Measurements from ENCODE around the gene MTIF3. TPM values are rescaled to one million over a fixed set of nuclear protein-coding genes. Genes with fewer than 3 reads are reported as not detected.
A peak's percentile ranks its signal among the peaks of the same experiment; 100 is the strongest.

Gene MTIF3
- total RNA-seq, 1 donor from 2014 or later: 37.5 TPM

DNA sequence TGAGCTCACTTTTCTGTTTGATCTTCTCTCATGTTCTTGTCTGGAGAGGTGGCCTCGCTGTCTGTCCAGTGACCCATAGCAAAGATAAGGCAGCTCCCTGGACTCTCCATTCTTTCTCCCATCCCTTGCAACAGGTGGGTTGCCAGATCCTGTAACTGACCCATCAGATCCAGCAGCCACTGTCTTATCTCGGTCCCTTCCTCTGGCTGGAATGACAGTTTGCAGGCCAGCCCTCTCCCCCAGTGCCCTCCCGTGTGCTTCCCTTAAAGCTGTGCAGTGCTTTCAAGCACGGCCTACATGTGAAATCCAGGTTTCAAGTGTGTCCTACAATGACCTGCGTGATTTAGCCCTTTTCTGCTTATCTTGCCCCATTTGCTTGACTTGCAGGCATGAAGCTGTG is 22.2 kb downstream of the MTIF3 start:
- no peak for ATAC-seq
- Histone ChIP-seq H3K4me3 (no peak overlapping the region), H3K27me3 (ENCODE audit: low read depth) (no peaks in the 10 kb centered on the region), H3K9me3 (no peaks in the 10 kb centered on the region), H3K4me1 (peaks cover 42% of the 10 kb centered on the region), H3K27ac (no peak overlapping the region), H3K36me3 (peaks cover 56% of the 10 kb centered on the region)
- no peak for DNase-seq
- intact Hi-C loops (cut with DNase I): no loop called here
- TF ChIP-seq, protein P1, sequence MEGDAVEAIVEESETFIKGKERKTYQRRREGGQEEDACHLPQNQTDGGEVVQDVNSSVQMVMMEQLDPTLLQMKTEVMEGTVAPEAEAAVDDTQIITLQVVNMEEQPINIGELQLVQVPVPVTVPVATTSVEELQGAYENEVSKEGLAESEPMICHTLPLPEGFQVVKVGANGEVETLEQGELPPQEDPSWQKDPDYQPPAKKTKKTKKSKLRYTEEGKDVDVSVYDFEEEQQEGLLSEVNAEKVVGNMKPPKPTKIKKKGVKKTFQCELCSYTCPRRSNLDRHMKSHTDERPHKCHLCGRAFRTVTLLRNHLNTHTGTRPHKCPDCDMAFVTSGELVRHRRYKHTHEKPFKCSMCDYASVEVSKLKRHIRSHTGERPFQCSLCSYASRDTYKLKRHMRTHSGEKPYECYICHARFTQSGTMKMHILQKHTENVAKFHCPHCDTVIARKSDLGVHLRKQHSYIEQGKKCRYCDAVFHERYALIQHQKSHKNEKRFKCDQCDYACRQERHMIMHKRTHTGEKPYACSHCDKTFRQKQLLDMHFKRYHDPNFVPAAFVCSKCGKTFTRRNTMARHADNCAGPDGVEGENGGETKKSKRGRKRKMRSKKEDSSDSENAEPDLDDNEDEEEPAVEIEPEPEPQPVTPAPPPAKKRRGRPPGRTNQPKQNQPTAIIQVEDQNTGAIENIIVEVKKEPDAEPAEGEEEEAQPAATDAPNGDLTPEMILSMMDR (IDR thresholded peaks at IDR 0.05): no peak

DNA sequence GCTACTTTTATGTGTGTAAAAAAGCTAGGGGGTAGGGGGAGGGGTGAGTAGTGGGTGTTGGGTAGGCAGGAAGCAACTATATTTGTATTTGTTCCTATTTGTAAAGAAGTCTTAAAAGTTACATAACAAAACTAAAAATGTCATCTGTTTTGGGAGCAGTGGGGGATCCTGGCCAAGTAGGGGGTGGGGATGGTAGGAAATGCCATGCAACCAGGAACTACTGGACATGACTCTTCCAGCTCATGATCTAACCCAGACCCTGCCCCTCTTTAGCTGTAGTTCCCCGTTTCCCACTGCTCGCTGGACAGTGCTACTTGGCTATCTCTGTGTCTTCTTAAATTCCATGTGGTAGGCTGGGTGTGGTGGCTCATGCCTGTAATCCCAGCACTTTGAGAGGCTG is 22.7 kb downstream of the MTIF3 start:
- H3K27me3 ChIP-seq (ENCODE audit: low read depth): no peaks in the 10 kb centered on the region
- H3K36me3 ChIP-seq: peaks cover 51% of the 10 kb centered on the region
- DNase-seq (no peak), ATAC-seq (no peak)
- H3K4me3 ChIP-seq: no peak overlapping the region
- TF ChIP-seq, protein P1 (IDR thresholded peaks at IDR 0.05): no peak
- peak overlapping the region; percentile 96 for H3K27ac ChIP-seq
- no peaks in the 10 kb centered on the region for H3K9me3 ChIP-seq
- intact Hi-C loops (cut with DNase I): no loop called here
- peaks cover 42% of the 10 kb centered on the region for H3K4me1 ChIP-seq

DNA sequence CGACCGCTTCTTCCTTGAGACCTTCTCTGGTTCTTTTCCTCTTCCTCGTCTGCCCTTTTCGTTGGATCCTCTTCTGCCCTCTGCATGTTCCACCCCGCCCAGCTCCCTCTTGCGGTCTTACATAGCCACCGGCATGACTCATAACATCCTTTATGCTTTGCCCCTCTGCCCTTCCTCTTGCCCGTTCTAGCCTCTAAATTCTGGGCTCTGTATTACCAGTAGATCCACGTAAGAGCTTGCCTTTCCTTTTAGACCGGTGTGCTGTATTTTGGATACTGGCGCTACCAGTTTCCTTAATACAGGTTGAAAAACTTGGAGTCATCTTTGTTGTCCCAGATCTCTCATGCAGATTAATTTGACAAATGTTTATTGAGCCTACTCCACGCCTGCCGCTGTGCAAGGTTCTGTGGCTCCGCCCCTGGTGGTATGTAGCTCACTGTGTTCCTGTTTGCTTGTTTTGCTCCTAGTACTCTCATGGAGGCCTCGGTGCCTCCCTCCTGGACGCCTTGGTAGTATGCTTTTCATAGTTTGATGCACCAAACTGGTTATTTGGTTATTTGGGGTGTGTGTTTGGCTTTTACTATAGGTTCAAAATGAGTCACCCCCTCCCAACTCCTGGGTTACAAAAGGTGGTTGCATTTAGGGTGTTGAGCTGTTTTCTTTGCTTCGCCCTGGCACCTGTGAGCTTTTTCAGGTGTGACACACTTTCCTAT is 24.3 kb downstream of the MTIF3 start:
- peaks cover 35% of the 10 kb centered on the region for H3K36me3 ChIP-seq
- peak overlapping the region; percentile 96 for H3K27ac ChIP-seq
- intact Hi-C loops (cut with DNase I): no loop called here
- H3K4me1 ChIP-seq: peaks cover 42% of the 10 kb centered on the region
- TF ChIP-seq, protein P1 (IDR thresholded peaks at IDR 0.05): peak; percentile 53
- no peaks in the 10 kb centered on the region for H3K27me3 ChIP-seq (ENCODE audit: low read depth)
- ATAC-seq (peak; percentile 83 to 84), DNase-seq (peak; percentile 89)
- no peaks in the 10 kb centered on the region for H3K9me3 ChIP-seq
- peak overlapping the region; percentile 90 for H3K4me3 ChIP-seq

DNA sequence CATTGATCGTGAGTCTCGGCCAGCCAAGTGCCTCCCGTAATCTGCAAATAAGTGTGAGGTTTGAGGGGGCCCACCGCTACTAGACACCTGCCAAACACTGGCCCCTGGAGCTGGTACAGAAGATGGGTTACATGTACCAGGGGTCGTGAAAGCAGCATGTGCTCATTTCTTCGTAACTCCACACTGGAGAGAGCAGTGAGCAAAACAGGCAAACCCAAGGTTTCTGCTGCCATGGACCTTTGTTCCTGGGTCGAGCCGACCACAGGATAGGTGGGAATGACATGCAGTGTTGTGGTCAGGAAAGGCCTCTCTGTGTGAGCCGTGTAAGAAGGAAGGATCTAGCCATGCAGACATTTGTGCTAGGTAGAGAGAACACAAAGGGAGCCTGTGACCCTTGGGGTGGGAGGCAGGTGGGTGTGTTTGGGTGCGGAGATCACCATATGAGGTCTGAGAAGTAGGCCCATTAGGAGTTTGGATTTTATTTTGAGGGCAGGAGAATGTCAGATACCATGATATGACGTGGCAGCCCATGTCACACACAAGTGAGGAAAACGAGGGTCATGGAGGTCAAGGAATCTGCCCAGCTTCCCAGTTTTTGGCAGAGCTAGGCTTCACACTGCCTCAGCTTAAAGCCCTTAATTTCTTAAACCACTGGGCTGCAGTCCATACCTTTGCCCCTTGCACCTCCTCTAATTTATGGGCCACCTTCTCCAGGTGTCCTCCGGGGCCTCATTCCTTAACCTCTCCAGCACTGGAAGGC is 25.0 kb downstream of the MTIF3 start:
- peak overlapping the region; percentile 96 for H3K27ac ChIP-seq
- H3K4me1 ChIP-seq: peaks cover 42% of the 10 kb centered on the region
- peaks cover 28% of the 10 kb centered on the region for H3K36me3 ChIP-seq
- no peaks in the 10 kb centered on the region for H3K9me3 ChIP-seq
- H3K27me3 ChIP-seq (ENCODE audit: low read depth): no peaks in the 10 kb centered on the region
- peak overlapping the region; percentile 90 for H3K4me3 ChIP-seq
- ATAC-seq: peak in 1 of 2 donors; percentile 1
- intact Hi-C loops (cut with DNase I): no loop called here
- no peak for DNase-seq
- TF ChIP-seq, protein P1 (IDR thresholded peaks at IDR 0.05): no peak

DNA sequence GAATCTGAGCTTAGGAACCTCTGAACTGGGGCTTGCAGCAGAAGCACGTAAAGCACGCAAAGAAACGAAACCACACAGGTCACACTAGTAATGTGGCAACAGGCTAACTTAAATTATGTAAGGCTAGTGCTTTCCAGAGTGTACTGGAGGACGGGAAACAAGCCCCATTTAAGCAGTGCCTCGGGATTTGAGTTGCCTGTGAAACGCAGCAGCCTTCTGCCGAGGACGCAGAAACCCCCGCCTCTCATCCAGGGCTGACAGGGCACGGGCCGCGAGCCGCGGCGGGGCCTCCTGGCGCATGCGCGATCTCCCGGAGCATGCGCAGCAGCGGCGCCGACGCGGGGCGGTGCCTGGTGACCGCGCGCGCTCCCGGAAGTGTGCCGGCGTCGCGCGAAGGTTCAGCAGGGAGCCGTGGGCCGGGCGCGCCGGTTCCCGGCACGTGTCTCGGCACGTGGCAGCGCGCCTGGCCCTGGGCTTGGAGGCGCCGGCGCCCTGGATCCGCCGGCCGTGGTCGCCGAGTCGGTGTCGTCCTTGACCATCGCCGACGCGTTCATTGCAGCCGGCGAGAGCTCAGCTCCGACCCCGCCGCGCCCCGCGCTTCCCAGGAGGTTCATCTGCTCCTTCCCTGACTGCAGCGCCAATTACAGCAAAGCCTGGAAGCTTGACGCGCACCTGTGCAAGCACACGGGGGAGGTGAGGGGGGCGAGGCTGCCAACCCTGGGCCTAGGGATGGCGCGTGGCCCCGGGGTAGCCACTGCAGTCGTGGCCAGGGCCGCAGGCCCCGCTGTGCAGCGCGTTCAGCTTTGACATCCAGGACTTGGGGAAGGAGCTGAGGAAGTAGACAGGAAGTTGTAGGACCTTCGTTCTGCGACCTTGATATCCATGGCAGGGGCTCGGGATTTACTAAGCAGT is 25.9 kb downstream of the MTIF3 start, which contains the start of gene GTF3A:
GTF3A (plus strand) TSS at position 374 of the 912 bp plus-strand sequence.
- DNase-seq: peak; percentile 88

More for the DNA sequence above, 25.9 kb downstream of the MTIF3 start, which contains the start of gene GTF3A:
- ATAC-seq: peak; percentile 96
- H3K4me1 ChIP-seq: peaks cover 42% of the 10 kb centered on the region
- intact Hi-C loops (cut with DNase I): no loop called here
- TF ChIP-seq, protein P1 (IDR thresholded peaks at IDR 0.05): no peak
- H3K27ac ChIP-seq: peak within 1 kb of the TSS; percentile 96
- peaks cover 20% of the 10 kb centered on the region for H3K36me3 ChIP-seq
- H3K9me3 ChIP-seq: no peaks in the 10 kb centered on the region
- H3K27me3 ChIP-seq (ENCODE audit: low read depth): no peaks in the 10 kb centered on the region
- peak within 1 kb of the TSS; percentile 90 for H3K4me3 ChIP-seq
